Astrocyte of the hippocampus (primary cell): ENCODE results near the gene CH25H.
A peak's percentile ranks its signal among the peaks of the same experiment; 100 is the strongest.

Experiments used
- DNase-seq: peaks from one replicate; pipeline ENCODE4 v3.0.0; 2011; ENCODE audit warnings: low read depth, low spot score

The CH25H gene

GRCh38 chr10:89233033-89233432 lies 25.9 kb upstream of the CH25H start:
- DNase-seq, result no peak

- no peak for DNase-seq
These were observed 21.8 kb upstream of the CH25H start for GRCh38 chr10:89228962-89229361.

- DNase-seq, result no peak
These were observed 21.0 kb upstream of the CH25H start for GRCh38 chr10:89228146-89228545.

DNA sequence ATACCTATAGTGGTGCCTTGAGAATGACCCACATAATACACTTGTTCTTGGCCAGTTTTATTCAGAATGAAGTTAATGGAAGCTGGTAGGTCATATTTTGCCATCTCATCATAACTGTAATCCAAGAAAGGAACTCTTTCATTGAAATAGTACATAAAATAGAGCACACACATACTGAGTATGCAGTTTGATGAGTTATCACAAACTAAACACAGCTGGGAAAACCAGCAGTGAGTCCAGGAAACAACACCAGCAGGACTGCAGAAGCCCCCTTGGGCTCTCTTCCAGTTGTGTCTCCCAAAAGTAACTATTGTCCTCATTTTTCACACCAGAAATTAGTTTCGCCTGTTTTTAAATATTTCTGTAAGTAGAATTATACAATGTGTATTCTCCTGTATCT lies 19.8 kb upstream of the CH25H start:
- no peak for DNase-seq

DNA sequence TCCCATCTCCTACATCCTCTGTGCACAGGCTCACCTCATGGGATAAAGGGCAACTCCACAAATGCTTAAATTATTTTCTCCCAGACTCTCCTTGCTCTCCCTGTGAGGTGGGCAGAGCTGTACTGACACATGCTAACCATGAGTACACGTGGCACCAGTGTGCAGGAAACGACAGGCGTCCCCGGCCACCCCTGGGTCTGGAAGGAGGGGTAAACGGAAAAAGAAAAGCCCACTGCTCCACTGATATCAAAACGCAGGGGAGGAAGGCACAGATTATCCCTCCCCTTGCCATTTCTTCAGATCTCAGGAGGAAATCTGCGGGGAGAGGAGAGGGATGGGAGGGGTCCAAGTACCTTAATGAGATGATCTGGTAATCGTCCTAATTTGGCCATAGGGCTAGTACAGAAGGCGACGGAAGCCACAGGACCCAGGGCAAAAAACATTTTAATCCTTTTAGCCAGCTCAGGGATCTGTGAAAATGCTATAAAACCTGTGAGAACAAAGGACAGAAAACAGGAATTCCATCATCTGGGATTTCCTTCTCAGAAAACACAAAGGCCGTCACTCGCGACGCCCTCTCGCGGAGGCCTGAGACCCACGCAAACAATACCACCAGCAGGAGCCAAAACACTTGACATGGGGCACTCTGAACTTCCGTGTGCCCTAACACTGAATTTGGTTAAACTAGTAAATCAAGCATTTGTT lies 17.8 kb upstream of the CH25H start:
- peak; percentile 43 for DNase-seq

GRCh38 chr10:89221919-89222318 lies 14.8 kb upstream of the CH25H start:
- DNase-seq, result no peak

DNA sequence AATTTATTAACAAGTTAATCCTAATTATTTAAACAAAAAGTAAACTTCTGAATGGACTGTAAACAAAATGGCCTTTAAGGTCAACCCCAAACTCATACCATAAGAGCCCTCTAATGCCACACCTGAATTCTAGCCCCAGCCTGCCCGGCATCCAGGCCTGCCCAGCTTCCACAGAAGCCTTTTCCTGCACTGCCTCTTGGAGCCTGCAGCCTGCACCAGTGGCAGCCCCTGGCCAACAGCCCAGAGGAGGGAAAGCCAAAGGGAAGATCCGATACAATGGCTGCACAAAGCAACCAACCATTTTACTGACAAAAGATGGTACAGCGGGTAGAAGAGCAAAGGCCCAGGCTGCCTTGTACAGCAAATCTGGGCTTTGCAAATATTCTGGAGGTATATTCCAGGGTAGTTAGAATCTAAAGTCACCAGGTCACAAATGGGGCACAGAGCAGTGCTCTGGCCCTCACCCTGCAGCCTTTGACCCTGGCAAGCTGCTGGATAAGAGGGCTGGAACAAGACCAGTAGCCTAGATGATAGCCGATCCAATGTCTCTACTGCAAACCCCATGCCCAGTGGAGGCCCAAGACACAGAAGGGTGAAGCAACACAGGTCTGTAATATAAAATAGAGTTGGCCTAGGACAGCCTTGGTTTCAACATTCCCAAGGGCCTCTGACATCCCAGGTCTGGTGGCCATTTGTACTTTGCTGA lies 12.5 kb upstream of the CH25H start:
- no peak for DNase-seq

- DNase-seq, result peak; percentile 75
These were observed 10.2 kb upstream of the CH25H start for GRCh38 chr10:89217057-89217990.

- no peak for DNase-seq
These were observed 8.9 kb upstream of the CH25H start for GRCh38 chr10:89216056-89216455.

GRCh38 chr10:89215511-89215910 lies 8.4 kb upstream of the CH25H start:
- DNase-seq, result no peak

- DNase-seq, result no peak
These were observed 7.5 kb upstream of the CH25H start for GRCh38 chr10:89214566-89215165.

DNA sequence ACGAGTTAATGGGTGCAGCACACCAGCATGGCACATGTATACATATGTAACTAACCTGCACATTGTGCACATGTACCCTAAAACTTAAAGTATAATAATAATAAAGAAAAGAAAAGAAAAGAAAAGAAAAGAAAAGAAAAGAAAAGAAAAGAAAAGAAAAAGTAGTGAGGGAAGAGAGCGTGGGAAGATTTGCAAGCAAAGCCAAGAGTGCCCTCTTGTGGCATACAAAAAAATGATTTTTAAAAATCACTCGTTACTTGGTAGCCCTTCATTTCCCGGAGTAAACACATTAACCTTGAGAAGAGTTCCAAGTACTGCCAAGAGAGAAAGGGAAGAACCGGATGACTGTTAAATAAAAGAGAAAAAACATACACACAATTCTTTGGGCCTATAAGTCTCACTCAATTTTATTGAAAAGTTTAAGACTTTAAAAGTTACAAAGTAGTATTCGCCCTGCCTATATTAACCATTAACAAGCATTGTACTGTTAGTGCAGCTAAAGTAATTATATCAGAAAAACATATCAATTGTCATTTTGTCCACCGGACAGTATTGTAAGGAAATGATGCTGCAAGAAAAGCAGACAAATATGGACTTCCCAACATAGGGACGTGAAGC lies 6.2 kb upstream of the CH25H start:
- peak; percentile 66 for DNase-seq

- DNase-seq, result no peak
These were observed 3.8 kb upstream of the CH25H start for GRCh38 chr10:89210794-89211425.

DNA sequence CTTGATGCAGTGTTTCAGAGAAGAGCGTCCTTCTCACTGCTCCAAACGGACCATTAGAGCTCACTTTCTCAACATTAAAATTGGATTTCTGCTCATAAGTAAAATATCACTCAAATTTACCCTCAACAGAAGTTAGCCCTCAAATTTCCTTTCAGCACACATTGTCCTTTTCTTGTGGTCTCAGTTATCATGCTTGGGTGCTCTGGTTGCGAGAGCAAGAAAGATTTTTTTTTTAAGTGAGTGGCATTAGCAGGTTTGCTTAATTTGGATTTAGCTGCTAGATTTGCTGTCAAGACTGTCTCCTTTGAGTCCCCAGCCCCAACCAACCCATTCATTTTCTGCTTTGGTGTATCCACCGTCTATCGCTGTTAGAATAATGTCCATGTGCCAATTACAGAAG lies 2.6 kb upstream of the CH25H start:
- no peak for DNase-seq

- peak; percentile 57 for DNase-seq
These were observed 859 bp upstream of the CH25H start for GRCh38 chr10:89207801-89208551.

GRCh38 chr10:89206402-89207180 lies 526 bp downstream of the CH25H start:
- peak; percentile 51 for DNase-seq

- no peak for DNase-seq
These were observed 2.4 kb downstream of the CH25H start for GRCh38 chr10:89204621-89205185.

GRCh38 chr10:89203237-89203636 lies 3.9 kb downstream of the CH25H start:
- DNase-seq, result no peak

DNA sequence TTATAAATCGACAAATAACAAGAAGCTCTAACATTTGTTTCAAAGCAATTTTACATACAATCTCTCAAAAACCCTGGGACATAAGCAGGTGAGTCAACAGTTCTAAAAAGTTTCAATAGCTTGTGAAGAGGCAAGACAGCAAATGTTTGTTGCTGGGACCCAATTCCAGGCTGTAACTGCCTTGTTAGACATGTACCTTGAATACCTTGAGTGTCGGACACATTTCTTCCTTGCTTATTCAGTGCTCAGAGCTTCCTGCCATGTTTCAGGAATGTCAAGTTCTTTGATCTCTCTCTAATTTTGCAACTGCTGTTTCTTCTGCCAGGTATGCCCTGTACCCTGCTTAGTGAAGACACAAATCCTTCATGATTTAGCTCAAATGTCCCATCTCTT lies 5.1 kb downstream of the CH25H start:
- no peak for DNase-seq
